ENCODE data around the gene AGBL4.

The AGBL4 gene

DNA sequence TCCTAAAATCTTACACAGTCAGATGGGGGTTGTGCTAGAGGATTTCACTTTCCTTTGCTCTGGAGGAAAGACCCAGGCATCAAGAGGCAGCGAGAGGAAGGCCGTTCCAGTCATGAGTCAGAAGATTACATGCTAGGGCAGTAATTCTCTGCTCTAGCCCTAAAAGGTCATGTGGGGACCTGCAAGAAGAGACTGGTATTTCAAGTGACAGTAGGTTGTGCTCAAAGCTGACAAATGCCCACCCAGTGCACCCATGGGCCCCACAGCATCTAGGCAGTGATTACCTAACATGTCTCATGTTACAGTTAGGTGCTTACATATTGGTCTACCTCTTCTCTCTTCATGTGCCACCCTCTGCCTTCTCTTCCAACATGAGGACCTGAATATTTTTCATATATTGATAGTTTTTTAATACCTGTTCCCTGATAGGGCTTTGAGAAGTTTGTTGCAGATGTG is 1147.4 kb downstream of the AGBL4 start:
- no peak for DNase-seq

DNA sequence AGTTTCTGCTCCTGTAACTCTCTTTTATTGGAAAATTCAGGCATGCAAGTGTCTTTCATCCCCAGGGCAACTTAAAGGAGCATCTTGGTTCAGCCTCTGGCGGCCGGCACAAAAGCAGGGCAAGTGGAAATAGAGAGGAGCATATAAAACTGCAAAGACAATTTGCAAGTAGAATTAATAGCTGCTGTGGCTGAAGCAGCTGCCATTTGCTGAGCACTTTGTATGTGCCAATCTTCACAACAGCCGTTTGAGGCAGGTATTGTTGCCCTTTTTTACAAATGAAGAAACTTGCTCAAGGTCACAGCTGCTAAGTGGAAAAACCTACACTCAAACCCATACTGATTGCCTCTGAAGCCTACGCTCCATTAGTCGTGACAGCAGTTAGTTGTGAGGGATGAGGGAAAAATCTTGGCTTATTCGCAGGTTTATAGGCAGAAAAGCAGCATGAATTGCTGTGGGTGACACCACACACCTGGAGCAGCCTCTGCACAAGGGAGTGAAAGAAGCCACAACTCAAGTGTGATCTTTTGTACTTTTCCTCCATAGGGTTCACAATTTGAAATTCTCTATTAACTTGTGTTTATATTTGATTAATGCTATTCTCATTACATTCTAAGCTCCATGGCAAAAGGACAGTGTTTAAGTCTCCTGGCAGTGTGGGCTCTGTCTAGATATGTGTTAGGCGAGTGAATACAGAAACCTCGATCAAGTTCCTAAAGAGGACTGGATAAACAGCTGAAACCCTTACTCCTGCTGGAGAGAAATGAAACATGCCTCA is 1148.0 kb downstream of the AGBL4 start:
- no peak for DNase-seq

GRCh38 chr1:48873944-48874343 is 1149.8 kb downstream of the AGBL4 start:
- DNase-seq, result no peak

DNA sequence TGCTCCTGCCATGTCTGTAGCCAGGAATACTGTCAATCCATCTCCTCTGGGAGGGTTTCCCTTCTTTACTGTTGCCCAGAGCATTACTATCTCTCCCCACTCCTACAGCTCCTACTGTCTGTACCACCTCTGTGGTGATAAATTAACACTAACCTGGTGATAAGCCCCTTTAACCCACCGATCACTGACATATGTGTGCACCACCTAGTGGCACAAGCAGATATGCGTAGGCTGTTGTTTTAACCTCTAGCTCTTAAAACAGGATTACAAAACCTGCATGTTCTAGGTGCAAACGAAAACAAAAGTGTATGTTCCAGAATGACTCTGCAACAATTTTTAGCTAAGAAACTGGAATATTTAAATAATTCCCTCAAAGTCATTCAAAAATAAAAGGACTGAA is 1153.2 kb downstream of the AGBL4 start:
- DNase-seq, result no peak

GRCh38 chr1:48869116-48869893 is 1154.4 kb downstream of the AGBL4 start:
- no peak for DNase-seq

GRCh38 chr1:48864913-48865312 is 1158.8 kb downstream of the AGBL4 start:
- no peak for DNase-seq

DNA sequence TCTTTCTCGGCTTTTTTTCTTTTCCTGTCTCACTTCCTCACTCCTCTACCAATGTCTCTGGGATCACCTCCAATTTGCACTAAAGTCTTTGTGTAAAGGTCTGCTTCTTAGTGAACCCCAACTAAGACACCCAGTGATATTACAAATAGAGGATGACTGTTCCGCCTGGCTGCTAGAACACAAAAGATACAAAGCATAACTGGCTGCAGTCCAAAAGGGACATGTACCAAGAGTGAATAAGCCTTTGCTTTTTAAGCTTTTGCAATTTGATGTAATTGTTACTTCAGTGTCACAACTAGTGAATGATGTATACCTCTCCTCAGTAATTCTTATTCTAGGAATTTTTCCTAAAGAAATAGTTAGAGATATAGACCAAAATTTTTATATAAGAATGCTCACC is 1164.3 kb downstream of the AGBL4 start:
- no peak for DNase-seq

DNA sequence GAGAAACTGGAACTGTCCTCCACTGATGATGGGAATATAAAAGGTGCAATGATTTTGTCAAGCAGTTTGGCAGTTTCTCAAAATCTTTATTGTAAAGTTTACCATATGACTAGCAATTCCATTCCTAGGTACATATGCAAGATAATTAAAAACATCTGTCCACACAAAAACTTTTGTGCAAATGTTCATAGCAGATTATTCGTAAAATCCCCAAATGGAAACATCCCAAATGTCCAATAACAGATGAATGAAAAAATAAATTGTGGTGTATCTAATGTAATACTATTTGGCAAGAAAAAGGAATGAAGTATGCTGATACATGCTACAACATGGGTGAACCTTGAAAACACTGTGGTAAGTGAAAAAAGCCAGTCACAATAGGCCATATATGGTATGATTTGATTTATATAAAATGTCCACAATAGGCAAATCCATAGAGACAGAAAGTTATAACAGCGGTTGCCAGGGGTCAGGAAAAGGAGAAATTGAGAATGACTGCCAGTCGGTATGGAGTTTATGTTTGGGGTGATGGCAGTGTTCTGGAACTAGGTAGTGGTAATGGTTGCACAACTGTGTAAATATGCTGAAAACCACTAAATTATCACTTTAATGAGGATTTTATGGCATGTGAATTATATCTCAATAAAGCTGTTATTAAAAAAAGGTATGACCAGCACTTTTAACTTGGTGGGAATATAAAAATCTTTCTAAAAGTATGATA is 1165.4 kb downstream of the AGBL4 start:
- DNase-seq, result no peak

DNA sequence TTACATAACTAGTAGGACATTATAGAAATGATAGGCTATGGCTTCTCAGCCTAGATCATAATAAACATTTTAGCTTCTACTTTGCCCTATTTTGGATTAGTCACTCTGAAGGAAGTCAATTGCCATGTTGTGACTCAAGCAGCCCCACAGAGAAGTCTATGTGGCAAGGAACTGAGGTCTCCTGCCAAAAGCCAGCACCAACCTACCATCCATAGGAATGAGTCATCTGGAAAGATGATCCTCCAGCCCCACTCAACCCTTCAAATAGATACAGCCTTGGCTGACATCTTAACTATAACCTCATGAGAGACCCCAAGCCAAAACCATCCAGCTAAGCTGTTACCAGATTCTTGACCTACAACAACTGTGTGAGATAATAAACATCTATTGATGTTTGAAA is 1170.7 kb downstream of the AGBL4 start:
- DNase-seq, result no peak

DNA sequence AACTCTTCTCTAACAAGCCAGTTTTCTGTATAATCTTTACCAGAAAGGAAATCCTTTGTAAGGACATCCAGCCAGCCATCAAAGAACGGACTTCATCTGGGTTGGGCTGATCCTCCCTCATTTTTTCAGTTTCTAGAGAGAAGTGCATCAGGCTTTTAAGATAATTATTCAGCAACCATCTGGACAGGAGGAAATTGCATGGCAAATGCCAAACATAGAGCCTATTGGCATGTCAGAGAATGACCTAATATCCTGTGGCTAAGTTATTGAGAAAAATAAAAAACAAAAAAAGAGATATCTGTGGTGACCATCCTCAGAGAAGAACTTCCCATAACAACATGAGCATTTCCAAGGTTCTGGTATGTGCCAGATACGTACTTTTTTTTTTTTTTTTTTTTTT is 1172.1 kb downstream of the AGBL4 start:
- DNase-seq, result no peak

DNA sequence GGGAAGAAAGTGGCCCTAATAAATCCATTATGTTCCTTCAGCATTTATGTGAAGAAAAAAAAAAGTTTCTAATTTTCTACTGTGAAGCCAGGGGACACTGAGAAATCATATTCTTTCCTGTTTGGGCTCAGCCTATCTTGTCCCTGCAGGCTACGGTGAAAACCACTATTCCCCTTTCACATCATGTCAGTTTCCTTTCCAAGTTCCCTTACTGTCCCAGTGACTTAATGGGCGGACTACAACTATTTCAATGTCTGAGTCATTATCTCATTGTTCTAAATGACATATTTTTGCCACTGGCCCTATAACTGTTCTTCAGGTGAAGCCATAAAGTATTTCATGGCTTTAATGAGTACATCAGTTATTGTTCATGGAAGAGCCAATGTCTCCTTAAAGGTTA is 1175.7 kb downstream of the AGBL4 start:
- DNase-seq, result no peak

DNA sequence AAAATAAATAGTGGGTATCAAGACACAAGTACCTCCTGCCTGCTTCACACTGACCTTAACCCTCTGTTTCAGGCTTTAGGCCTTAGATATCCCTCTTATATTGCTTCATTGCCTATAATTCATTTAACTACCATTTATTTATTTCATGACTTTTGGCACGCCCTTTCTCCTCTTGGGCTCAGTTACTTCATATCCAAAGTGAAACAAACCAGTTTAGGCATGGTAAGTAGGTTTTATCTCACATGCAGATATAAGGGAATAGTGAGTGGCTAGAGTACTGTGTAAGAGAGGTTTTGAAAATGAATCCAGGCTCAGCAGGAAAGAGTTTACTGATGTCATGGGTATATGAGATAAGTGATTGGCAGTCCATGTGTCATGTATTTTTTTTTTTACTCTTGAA is 1177.3 kb downstream of the AGBL4 start:
- DNase-seq, result no peak

- no peak for DNase-seq
Measured at GRCh38 chr1:48844187-48844586, 1179.6 kb downstream of the AGBL4 start.

- no peak for DNase-seq
Measured at GRCh38 chr1:48841966-48842365, 1181.8 kb downstream of the AGBL4 start.

DNA sequence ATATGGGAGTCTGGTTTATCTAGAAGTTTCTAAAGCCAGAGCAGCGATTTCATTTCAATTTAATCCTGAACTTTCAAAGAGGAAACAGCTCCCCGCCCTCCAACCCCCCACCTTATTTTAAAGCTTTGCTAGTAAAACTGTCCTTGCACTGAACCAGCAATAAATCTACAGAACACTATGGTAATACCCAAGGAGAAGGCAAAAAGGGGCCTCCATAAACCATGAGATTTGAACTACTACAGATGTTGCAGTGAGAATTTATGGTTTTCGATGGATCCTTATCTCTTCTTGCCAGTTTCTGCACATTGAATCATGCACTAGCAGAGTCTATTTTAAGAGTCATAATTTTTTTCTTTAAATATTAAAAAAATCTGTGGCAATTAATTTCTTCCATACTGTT is 1182.3 kb downstream of the AGBL4 start:
- DNase-seq, result no peak

- DNase-seq, result no peak
Measured at GRCh38 chr1:48831120-48831978, 1192.4 kb downstream of the AGBL4 start.

DNA sequence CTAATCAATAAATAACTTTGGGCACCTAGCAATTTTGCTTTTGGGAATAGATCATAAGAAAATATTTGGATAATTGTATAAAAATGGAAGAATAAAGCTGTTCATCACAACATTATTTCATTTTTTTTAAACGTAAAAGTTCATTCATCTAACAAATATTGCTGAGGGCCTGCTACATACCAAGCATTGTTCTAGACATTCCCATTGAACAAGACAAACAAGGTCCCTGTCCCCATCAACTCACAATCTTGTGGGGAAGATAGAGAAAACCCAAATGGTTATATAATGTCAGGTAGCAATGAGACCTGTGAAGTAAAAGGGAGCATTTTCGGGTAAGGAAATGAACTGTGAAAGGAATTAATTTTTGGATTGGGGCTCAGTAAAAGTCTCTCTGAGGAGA is 1193.0 kb downstream of the AGBL4 start:
- no peak for DNase-seq

DNA sequence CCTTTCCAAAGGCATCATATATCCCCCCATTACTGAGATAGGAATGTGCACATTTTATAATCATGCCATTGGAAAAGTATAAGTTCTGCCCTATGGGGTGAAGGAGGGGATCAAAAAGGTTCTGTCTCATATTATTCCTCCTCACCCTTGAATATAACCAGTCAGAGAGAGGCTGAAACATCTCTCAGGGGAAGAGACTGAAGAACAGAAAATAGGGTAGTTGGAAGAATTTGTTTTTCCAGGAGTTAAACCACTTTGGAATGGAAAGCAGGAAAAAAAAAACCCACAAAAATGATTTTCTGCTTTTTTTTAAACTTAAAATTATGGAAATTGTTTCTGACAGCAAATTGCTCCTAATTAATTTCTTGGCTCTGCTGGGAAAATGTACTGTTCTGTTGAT is 1194.3 kb downstream of the AGBL4 start:
- DNase-seq, result no peak

DNA sequence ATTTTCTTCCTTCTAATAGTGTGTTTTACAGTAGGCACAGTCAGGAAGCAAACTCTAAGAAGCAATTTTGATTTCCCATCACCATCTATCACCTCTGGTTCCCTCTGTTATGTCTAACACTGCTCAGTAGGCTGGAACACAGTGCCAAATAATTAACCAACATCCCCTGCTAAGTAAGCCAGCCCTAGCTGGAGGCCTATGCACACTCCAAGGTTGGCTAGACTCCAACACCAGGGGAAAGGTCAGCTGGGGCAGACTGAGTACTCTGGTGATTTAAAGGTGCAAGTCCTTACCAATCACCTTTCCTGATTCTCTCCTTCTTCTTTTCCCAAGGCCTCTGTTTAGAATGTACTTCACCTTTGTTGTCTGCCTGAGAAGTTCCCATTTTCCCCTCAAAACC is 1200.6 kb downstream of the AGBL4 start:
- no peak for DNase-seq

- no peak for DNase-seq
Measured at GRCh38 chr1:48820491-48820890, 1203.3 kb downstream of the AGBL4 start.

- no peak for DNase-seq
Measured at GRCh38 chr1:48817505-48818114, 1206.1 kb downstream of the AGBL4 start.

DNA sequence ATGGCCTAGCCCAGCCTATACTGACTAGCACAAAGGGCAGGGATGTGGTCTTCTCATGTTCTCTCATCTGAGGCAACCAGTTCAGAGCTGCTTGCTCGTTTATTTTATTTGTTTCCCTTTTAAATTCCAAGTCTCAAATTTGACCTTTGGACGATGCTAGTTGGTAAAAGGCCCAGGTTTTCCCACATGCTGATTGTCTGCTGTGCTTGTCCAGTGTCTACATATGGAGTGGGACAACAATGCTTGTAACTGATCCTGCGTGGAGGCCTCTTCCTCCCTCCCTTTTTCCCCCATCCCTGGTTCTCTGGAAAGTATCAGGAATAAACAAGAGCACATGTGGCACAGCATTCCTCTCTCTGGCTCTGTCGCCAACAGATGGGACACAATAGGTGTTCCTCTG is 1213.0 kb downstream of the AGBL4 start:
- DNase-seq, result no peak

All from stimulated activated naive CD4-positive, alpha-beta T cell (primary cell).